K562 (cell line): ENCODE data around the gene CGREF1.
"Not testable (repeated sequence)": the region's sequence is repeated elsewhere in the genome, so short reads cannot be mapped to it uniquely, and the experiment has no call there.

Source experiments
- BRCA1 ChIP-seq, 2 experiments: fragments of 450-650 bp in 1 of 2; sonication (generic) in 1 of 2; formaldehyde crosslinking in 1 of 2; IDR thresholded peaks; 2 replicates each; pipeline versions ENCODE4 v1.5.0 to v1.6.1; 2017 to 2020; ENCODE audit warnings: mild to moderate bottlenecking in 1 of 2, missing genetic modification reagents in 1 of 2
- SIN3A ChIP-seq, 2 experiments: fragments of 150-350 bp in 1 of 2; IDR thresholded peaks; 2 replicates each; pipeline ENCODE4 v1.6.1; 2011 to 2016; ENCODE audit warnings: borderline replicate concordance in 2 of 2, low read depth in 2 of 2, low read length in 2 of 2, mild to moderate bottlenecking in 2 of 2, moderate library complexity in 2 of 2; ENCODE audit not compliant: control insufficient read depth in 1 of 2
- TF ChIP-seq, protein P1 (sequence below): fragments of 250-450 bp; sonication (Bioruptor Pico); IDR thresholded peaks from 2 replicates; pipeline ENCODE4 v1.5.0; 2022; ENCODE audit warnings: mild to moderate bottlenecking

DNA sequence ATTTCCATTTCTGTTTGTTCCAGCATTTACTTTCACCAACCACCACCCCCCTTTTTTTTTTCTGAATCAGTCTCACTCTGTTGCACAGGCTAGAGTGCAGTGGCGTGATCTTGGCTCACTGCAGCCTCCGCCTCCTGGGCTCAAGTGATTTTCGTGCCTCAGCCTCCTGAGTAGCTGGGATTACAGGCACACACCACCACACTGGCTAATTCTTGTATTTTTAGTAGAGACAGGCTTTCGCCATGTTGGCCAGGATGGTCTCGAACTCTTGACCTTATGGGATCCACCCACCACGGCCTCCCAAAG, 43.4 kb downstream of the CGREF1 start:
- TF ChIP-seq BRCA1 (IDR thresholded peaks at IDR 0.05); BRCA1 (CRISPR knock-in tag; IDR thresholded peaks at IDR 0.05); SIN3A (IDR thresholded peaks at IDR 0.05; ENCODE audit: borderline replicate concordance in 2 of 2, control insufficient read depth in 1 of 2, low read depth in 2 of 2, low read length in 2 of 2): not testable (repeated sequence)
- TF ChIP-seq, protein P1, sequence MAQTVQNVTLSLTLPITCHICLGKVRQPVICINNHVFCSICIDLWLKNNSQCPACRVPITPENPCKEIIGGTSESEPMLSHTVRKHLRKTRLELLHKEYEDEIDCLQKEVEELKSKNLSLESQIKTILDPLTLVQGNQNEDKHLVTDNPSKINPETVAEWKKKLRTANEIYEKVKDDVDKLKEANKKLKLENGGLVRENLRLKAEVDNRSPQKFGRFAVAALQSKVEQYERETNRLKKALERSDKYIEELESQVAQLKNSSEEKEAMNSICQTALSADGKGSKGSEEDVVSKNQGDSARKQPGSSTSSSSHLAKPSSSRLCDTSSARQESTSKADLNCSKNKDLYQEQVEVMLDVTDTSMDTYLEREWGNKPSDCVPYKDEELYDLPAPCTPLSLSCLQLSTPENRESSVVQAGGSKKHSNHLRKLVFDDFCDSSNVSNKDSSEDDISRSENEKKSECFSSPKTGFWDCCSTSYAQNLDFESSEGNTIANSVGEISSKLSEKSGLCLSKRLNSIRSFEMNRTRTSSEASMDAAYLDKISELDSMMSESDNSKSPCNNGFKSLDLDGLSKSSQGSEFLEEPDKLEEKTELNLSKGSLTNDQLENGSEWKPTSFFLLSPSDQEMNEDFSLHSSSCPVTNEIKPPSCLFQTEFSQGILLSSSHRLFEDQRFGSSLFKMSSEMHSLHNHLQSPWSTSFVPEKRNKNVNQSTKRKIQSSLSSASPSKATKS (CRISPR knock-in tag) = not testable (repeated sequence)
